Measurements from ENCODE around the gene RBM10.

Gene RBM10

DNA sequence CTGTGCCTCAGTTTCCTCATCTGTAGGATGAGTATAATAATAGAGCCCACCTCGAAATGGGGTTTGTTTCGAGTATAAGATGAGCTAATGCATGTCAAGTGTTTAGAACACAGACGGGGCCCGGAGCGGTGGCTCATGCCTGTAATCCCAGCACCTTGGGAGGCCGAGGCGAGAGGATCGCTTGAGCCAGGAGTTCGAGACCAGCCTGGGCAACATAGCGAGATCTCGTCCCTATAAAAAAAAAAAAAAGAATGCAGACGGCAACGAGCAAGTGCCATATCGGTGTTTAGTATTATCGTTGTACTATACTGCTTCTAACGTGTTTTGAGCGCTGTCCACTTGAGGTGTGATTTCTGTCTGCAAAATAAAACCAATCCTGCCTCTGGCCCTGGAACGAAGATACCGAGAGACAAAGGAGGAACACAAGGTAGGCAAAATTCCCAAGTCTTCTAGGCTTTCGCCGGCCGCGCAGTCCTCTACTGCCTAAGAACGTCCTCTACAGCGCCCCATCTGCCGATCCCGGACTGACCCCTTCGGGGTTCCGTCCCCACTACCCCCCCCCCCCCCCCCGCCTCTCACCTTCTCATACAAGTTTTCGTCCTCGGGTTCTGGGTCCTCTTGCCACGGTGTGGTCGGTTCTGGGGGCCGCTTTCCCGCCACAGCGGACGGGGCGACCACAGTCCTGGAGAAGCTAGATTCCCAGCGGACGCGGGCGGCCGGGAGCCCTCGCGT is 961 bp upstream of the RBM10 start:
- Mint-ChIP-seq H3K27ac (peak overlapping the region; percentile 99), H3K4me1 (ENCODE audit: low read depth) (peaks cover 36% of the 10 kb centered on the region), H3K27me3 (no peaks in the 10 kb centered on the region), H3K36me3 (ENCODE audit: low read depth) (peaks cover 69% of the 10 kb centered on the region), H3K9me3 (no peaks in the 10 kb centered on the region), H3K4me3 (peak overlapping the region; percentile 97)
- intact Hi-C loops (cut with micrococcal nuclease) = loop anchor here (2.0 kb wide), 1 partner anchor 15 kb away; no protein-coding TSS in a partner anchor

DNA sequence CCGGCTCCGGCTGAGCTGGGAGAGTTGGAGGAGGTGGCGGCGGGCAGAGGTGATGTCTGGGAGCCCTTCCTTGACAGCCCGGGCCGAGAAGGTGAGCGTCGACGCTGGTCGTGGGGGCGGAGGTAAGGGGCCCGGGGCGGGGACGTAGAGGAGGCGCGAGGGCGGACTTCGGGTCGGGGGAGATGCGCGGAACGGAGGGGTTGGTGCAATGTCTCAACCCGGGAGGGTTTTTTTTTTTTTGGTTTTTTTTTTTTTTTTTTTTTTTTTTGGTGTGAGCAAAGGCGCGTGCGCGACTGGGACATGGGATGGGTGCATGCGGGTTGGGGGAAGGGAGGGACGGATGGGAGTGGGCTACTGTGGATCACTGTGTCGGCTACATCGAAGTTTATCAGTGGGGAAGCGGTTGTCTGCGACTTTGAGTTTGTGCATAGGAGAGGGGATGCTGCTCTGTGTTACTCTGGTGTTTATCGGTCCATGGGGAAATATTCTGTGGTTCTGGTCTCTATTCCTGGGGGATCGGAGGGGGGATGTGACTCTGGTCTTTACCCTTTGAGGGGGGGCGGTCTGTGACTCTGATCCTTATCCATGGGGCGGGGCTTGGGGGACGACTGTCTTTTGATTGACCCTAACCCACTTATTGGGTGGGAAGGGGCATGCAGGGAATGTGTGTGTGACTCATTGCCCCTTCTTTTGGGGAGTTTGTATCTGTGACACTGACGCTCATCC is 537 bp downstream of the RBM10 start:
- Mint-ChIP-seq H3K4me1 (ENCODE audit: low read depth) (peaks cover 32% of the 10 kb centered on the region), H3K27me3 (no peaks in the 10 kb centered on the region), H3K9me3 (no peaks in the 10 kb centered on the region), H3K4me3 (peak overlapping the region; percentile 97), H3K27ac (peak overlapping the region; percentile 99), H3K36me3 (ENCODE audit: low read depth) (peaks cover 68% of the 10 kb centered on the region)
- intact Hi-C loops (cut with micrococcal nuclease) = loop anchor here (2.0 kb wide), 1 partner anchor 17 kb away; no protein-coding TSS in a partner anchor

DNA sequence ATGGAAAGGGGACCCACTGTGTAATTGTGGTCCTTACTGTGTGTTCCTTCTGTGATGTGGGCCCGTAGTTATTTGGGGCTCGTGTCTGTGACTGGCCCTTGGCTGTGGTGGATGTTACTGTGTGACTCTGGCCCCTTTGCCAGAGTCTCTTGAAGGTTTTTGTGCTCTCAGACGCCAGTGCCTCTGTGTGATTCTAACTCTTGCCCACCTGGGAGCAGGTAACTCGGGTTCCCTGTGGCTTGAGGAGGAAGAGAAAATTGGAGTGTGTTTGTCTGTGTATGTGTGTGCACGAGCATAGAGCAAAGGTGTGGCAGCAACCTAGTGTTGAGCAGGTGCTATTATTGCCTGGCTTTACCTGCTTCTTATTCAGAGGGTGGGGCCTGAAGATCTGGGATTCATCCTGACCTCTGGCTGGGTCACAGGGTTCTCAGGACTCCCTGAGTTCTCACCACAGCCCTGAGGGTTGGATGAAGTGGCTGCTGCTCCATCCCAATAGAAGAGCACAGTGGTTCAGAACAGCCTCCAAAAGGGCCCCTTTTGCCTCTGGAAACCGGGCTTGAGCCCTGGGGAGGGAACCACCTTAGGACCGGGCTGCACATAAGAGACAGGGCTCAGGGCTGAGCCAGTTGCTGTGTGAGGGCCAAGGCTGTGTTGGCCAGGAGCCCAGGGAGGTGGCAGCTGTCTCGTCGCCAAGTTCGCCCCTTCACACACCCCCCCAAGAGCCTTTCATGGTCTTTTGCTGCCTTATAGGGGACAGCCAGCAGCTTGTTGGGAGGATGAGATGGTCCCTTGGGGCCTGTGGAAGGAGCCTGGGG is 1.3 kb downstream of the RBM10 start:
- no peaks in the 10 kb centered on the region for H3K9me3 Mint-ChIP-seq
- peak overlapping the region; percentile 99 for H3K27ac Mint-ChIP-seq
- H3K27me3 Mint-ChIP-seq = no peaks in the 10 kb centered on the region
- H3K4me1 Mint-ChIP-seq (ENCODE audit: low read depth) = peaks cover 28% of the 10 kb centered on the region
- peaks cover 68% of the 10 kb centered on the region for H3K36me3 Mint-ChIP-seq (ENCODE audit: low read depth)
- intact Hi-C loops (cut with micrococcal nuclease) = no loop called here
- peak overlapping the region; percentile 97 for H3K4me3 Mint-ChIP-seq

DNA sequence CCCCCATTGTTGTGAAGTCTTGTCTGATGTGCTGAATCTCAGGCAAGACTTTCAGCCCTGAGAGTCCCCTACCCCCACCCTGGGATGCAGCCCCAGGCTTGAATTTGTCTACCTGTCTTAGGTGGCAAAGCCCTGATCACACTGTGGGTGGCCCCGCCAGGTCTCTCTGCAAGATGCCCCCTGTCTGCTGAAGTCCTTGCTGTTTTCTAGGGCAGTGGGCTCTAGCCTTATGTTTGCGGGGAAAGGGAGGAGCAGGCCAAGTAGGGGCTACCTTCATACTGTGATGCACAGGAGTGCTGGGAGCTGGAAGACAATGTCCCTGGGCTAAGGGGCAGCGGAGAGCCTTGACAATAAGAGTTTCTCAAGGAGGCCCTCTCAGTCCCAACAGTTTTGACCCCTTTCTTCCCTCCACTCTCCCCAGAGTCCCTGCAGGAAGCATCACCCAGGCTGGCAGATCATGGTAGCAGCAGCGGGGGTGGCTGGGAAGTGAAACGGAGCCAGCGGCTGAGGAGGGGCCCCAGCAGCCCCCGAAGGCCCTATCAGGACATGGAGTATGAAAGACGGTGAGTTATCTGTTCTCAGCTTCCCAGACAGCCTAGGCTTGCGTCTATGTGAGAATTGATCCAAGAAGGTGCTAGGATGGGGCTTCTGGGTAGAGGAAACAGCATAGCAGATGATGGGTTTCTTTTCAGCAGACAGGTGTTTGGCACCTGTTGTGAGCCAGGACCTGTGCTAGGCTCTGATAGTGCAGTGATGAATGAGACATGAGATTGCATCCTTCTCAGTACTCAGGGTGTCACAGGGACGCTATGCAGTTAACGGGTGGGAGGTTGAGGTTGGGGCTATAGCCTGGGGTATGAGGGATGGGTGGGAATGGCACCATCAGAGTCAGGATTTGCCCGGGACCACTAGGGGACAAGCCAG is 2.2 kb downstream of the RBM10 start:
- Mint-ChIP-seq H3K27ac (peak overlapping the region; percentile 45), H3K4me3 (peak overlapping the region; percentile 6), H3K27me3 (no peaks in the 10 kb centered on the region), H3K4me1 (ENCODE audit: low read depth) (peaks cover 28% of the 10 kb centered on the region), H3K9me3 (no peaks in the 10 kb centered on the region), H3K36me3 (ENCODE audit: low read depth) (peaks cover 67% of the 10 kb centered on the region)
- intact Hi-C loops (cut with micrococcal nuclease) = no loop called here

DNA sequence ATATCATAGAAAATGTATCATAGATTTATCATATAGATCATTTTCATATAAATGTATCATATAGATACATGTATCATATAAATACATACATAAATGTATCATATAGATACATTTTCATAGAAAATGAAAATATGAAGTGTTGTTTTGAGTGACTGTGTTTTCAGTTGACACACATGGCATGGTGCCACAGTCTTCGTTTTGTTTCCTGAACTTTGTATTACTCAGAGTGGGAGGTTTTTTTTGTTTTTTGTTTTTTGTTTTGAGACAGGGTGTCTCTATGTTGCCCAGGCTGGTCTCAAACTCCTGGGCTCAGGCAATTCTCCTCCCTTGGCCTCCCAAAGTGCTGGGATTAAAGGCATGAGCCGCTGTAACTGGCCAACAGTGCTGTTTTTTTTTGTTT is 3.9 kb downstream of the RBM10 start:
- Mint-ChIP-seq H3K27ac (no peak overlapping the region), H3K4me1 (ENCODE audit: low read depth) (peaks cover 16% of the 10 kb centered on the region), H3K27me3 (no peaks in the 10 kb centered on the region), H3K4me3 (no peak overlapping the region), H3K36me3 (ENCODE audit: low read depth) (peaks cover 68% of the 10 kb centered on the region), H3K9me3 (no peaks in the 10 kb centered on the region)
- intact Hi-C loops (cut with micrococcal nuclease) = no loop called here

DNA sequence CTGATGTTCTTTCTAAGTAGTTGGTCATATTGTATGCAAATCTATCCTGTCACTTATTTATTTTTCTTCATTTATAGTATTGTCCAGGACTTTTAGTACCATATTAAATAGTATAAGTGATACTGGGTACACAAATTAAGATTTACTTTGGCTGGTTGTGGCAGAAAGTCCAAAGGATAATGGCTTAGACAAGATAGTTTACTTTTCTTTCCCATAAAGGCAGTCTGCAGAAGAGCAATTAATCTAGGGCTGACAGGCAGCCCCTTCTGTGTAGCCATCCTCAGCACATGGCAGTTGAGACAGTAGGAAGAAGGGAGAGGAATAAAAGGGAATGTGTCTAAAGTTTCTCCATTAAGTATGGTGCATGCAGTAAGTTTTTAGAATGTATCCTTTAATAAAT is 6.4 kb downstream of the RBM10 start:
- H3K4me3 Mint-ChIP-seq = no peak overlapping the region
- no peaks in the 10 kb centered on the region for H3K9me3 Mint-ChIP-seq
- H3K27me3 Mint-ChIP-seq = no peaks in the 10 kb centered on the region
- peaks cover 70% of the 10 kb centered on the region for H3K36me3 Mint-ChIP-seq (ENCODE audit: low read depth)
- intact Hi-C loops (cut with micrococcal nuclease) = no loop called here
- H3K27ac Mint-ChIP-seq = no peak overlapping the region
- peaks cover 8% of the 10 kb centered on the region for H3K4me1 Mint-ChIP-seq (ENCODE audit: low read depth)

DNA sequence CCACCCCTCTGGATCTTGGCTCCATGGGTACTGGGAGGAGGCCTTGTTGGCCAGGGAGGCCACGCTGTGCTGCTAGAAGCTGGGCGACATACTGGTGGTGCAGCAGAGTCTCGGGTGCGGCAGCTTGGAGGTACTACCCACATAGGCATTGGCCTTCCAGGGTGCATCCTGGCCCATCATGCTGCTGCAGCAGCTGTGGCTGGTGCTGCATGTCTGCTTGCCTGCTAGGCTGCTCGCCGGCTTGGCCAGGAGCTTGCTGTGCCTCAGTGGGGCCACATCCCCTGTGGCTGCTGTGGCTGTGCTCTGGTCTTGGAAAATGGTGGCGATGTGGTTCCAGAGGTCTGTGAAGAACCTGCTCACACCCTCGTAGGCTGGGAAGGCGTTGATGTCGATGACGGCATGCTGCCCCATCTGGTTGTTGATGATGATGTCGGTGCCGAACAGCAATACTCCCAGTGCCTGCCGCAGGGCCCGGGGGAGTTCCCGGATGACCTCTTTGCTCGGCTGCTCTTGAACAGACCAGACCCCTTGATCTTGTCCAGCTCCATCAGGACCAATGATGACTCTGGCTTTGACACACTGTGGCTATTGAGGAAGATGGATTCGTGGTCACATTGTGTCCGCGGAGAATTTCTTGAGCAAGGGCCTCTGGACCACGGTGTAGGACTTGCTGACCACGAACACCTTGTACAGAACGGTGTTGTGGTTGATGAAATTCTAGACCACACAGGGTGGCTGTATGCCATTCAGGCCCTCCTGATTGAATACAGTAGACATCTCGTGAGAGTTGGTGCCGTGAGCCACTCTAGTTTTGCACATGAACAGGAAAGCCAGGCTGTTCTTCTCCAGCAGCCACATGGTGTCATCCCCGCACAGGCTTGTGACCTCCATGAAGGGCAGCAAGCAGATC is 11.8 kb downstream of the RBM10 start:
- peaks cover 67% of the 10 kb centered on the region for H3K36me3 Mint-ChIP-seq (ENCODE audit: low read depth)
- H3K9me3 Mint-ChIP-seq = no peaks in the 10 kb centered on the region
- no peak overlapping the region for H3K4me3 Mint-ChIP-seq
- H3K27me3 Mint-ChIP-seq = no peaks in the 10 kb centered on the region
- no peak overlapping the region for H3K27ac Mint-ChIP-seq
- H3K4me1 Mint-ChIP-seq (ENCODE audit: low read depth) = no peaks in the 10 kb centered on the region
- intact Hi-C loops (cut with micrococcal nuclease) = no loop called here

DNA sequence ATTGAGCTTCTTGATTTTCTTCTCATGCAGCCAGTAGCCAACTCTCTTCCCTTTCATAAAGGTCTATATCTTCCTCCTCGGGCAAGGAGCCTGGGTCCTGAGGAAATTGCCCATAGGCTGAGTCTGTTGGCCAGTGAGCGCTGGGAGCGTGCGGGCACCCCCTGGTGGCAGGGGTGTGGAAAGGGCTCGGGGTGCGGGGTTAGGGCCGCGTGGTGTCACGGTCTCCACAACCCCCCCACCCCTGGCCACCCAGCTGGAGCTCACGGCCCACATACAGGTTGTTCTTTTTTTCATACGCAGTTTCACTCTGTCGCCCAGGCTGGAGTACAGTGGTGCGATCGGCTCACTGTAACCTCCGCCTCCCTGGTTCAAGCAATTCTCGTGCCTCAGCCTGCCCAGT is 13.1 kb downstream of the RBM10 start:
- Mint-ChIP-seq H3K4me3 (no peak overlapping the region), H3K36me3 (ENCODE audit: low read depth) (peaks cover 67% of the 10 kb centered on the region), H3K4me1 (ENCODE audit: low read depth) (no peaks in the 10 kb centered on the region), H3K9me3 (no peaks in the 10 kb centered on the region), H3K27me3 (no peaks in the 10 kb centered on the region), H3K27ac (no peak overlapping the region)
- intact Hi-C loops (cut with micrococcal nuclease) = no loop called here

DNA sequence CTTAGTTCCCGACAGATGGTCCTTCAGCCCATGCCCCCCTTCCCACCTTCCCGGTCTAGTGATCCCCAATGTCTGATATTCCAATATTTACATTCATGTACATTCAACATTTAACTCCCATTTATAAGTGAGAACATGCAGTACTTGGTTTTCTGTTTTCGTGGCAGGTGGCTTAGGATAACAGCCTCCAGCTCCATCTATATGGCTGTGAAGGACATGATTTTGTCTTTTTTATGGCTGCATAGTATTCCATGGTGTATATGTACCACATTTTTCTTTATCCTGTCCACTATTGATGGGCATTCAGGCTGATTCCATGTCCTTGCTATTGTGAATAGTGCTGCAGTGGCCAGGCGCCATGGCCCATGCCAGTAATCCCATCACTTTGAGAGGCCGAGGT is 13.8 kb downstream of the RBM10 start:
- no peak overlapping the region for H3K27ac Mint-ChIP-seq
- no peaks in the 10 kb centered on the region for H3K27me3 Mint-ChIP-seq
- intact Hi-C loops (cut with micrococcal nuclease) = no loop called here
- H3K4me3 Mint-ChIP-seq = no peak overlapping the region
- H3K9me3 Mint-ChIP-seq = no peaks in the 10 kb centered on the region
- H3K4me1 Mint-ChIP-seq (ENCODE audit: low read depth) = no peaks in the 10 kb centered on the region
- peaks cover 66% of the 10 kb centered on the region for H3K36me3 Mint-ChIP-seq (ENCODE audit: low read depth)

DNA sequence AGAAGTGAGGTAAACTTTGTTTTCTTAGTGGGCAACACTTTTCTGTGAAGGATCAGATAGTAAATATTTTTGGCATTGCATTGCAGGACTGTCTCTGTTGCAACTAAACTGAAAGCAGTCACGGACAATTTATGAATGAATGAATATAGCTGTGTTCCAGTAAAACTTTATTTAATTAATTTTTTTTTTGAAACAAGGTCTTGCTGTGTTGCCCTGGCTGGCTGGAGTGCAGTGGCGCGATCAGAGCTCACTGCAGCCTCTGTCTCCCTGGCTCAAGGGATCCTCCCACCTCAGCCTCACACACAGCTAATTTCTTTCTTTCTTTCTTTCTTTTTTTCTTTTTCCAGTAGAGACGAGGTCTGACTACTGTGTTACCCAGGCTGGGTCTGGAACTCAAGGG is 15.8 kb downstream of the RBM10 start:
- no peaks in the 10 kb centered on the region for H3K27me3 Mint-ChIP-seq
- no peaks in the 10 kb centered on the region for H3K9me3 Mint-ChIP-seq
- H3K36me3 Mint-ChIP-seq (ENCODE audit: low read depth) = peaks cover 62% of the 10 kb centered on the region
- H3K4me3 Mint-ChIP-seq = no peak overlapping the region
- intact Hi-C loops (cut with micrococcal nuclease) = no loop called here
- H3K4me1 Mint-ChIP-seq (ENCODE audit: low read depth) = no peaks in the 10 kb centered on the region
- no peak overlapping the region for H3K27ac Mint-ChIP-seq

DNA sequence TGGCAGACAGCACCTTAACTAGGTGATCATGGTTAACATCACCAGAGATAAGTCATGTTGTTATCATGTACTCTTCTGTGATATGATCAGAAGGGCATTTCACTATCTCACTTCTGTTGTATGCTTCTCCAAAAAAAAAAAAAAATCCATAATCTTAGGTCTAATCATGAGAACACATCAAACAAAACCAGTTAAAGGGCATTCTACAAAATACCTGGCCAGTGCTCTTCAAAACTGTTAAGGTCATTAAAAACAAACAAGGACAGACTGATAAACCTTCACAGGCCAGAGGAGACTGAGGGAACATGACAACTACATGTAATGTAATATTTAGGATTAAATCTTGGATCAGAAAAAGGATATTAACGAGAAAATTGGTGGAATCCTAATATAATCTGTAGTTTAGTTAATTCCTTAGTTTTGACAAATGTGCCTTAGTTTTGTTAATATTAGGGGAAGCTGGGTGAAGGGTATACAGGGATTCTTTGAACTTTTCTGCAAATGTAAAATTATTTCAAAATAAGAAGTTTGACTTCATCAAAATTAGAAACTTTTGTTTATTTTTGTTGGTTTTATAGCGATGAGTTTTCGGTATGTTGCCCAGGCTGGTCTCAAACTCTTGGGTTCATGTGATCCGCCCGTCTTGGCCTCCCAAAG is 18.0 kb downstream of the RBM10 start:
- no peak overlapping the region for H3K27ac Mint-ChIP-seq

DNA sequence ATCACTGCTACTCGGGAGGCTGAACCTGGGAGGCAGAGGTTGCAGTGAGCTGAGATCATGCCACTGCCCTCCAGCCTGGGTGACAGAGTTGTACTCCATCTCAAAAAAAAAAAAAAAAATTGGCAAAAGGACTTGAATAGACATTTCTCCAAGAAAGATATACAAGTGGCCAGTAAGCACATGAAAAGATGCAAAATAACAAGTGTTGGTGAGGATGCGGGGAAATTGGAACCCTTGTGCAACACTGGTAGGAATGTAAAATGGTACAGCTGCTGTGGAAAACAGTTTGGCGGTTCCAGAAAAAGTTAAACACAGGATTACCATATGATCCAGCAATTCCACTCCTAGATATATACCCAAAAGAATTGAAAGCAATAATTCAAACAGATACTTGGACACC is 19.4 kb downstream of the RBM10 start:
- intact Hi-C loops (cut with micrococcal nuclease) = no loop called here
- H3K9me3 Mint-ChIP-seq = no peaks in the 10 kb centered on the region
- no peak overlapping the region for H3K4me3 Mint-ChIP-seq
- H3K27me3 Mint-ChIP-seq = no peaks in the 10 kb centered on the region
- H3K36me3 Mint-ChIP-seq (ENCODE audit: low read depth) = peaks cover 42% of the 10 kb centered on the region
- no peak overlapping the region for H3K27ac Mint-ChIP-seq
- no peaks in the 10 kb centered on the region for H3K4me1 Mint-ChIP-seq (ENCODE audit: low read depth)

More for the DNA sequence above, 18.0 kb downstream of the RBM10 start:
- H3K4me3 Mint-ChIP-seq = no peak overlapping the region
- intact Hi-C loops (cut with micrococcal nuclease) = no loop called here
- no peaks in the 10 kb centered on the region for H3K9me3 Mint-ChIP-seq
- H3K36me3 Mint-ChIP-seq (ENCODE audit: low read depth) = peaks cover 39% of the 10 kb centered on the region
- H3K27me3 Mint-ChIP-seq = no peaks in the 10 kb centered on the region
- H3K4me1 Mint-ChIP-seq (ENCODE audit: low read depth) = no peaks in the 10 kb centered on the region

Measured in dendritic cell treated with granulocyte-macrophage colony-stimulating factor and Interleukin-4, amounts not matched to agents 40 ng/mL and 50 ng/mL, for 4 days (primary cell).